Left cardiac atrium (tissue), 4 donors: ENCODE results near the gene GPATCH2. TPM values are rescaled to one million over a fixed set of nuclear protein-coding genes. Genes with fewer than 3 reads are reported as not detected.
"Not testable (repeated sequence)": the region's sequence is repeated elsewhere in the genome, so short reads cannot be mapped to it uniquely, and the experiment has no call there.

Source experiments
- ATAC-seq, 2 donors: fragments of 200-7000 bp; cut with Tn5 transposase; one replicate each; pipeline ENCODE4 v1.9.1; 2020; ENCODE audit warnings: mild to moderate bottlenecking in 2 of 2, moderate library complexity in 2 of 2
- DNase-seq: peaks from one replicate; pipeline ENCODE4 v3.0.0-alpha.2; 2020
- intact Hi-C, 2 donors: fragments of 100-400 bp; cut with DNase I; formaldehyde crosslinking; loops; one replicate each; pipeline versions ENCODE4 v1.14.1 to v1.15.1; 2022 to 2023
- total RNA-seq, 2 donors: library from RNA; stranded (reverse); fragmentation: NEBNext Ultra II Directional; extraction: Animal tissue kit (Norgen Biotek cat#: 25700); gene quantifications; one replicate each; pipeline ENCODE4 v1.2.1, GENCODE V29; 2021
- donor health status: DM: no; HTN: yes; CAD: no.
- donor health status: DM: no; HTN: yes; CAD: no; lungs with severe emphysema.
- donor health status: DM: yes; HTN: yes; CAD: no.
- donor health status: Dilated cardiomyopathy.

GPATCH2 gene
- total RNA-seq, 2 donors from 2014 or later = 8.0 to 10.8 TPM

DNA sequence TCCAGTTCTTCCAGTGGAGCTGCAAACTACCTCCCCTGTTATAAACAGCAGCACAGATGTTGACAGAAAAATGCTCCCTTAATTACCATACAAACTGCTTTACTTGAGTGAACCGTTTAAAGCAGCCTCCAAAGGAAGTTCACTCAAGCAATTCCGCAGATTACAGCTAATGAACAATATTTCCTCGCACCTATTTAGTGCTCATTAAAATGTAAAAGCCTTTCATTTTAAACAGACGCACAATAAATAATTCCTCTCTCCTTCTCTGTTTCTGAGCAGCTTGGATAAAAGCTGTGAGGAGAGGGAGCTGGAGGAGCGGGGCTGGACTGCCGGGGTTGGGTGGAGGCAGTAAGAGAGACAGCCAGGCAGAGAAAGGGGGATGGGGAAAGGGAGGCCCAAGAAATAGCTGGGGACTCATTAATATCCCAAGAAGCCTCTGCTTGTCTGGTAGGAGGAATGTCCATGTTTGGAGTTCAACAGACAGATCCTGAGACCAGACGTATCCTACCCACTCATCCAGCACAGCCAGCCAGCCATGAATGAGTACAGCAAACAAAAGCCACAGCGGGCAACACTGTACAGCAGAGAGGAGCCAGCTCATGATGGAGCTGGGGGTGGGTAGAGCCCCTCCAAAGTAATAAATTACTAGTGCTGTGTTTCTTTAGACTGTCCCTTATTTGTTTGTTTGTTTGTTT, 227.7 kb downstream of the GPATCH2 start:
- intact Hi-C loops = no loop called here
- DNase-seq (no peak), ATAC-seq (no peak)

DNA sequence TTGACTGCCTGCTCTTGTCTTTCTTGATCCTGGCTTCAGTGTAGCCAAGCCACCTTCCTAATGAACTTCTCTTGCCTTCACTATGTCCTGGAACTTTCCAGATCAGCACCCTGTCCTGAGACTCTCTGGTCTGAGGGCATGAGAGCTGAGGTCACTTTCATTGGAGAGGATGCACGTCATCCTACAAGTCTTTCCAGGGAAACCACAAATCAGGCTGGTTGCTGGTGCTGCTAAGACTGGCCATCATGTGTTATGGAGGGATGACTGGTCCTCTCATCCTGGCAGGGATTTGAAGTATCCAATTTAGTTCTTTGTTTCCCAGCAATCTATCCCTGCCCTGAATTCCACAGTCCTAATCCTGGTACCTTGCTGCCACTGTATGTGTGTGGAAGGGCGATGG, 228.6 kb downstream of the GPATCH2 start:
- intact Hi-C loops = no loop called here
- DNase-seq (no peak), ATAC-seq (no peak)

DNA sequence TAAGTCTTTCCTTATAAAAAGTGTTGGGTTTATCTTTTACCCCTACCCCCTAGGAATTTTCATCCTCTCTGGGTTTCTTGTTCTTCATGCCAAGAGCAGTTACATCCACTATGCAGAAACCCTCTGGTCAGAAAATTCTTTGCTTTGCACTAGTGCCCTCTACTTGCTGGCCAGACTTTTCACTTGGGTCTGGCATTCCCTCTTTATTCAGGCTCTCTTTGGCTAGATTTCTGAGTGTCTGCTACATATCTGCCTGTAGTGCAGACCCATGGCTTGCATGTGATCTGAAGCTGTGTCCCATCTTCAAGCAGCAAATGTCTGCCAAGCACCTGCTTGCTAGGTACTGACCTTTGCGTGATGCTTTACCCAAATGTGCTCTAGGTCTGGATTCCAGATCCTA, 237.0 kb downstream of the GPATCH2 start:
- DNase-seq (no peak), ATAC-seq (peak; percentile 35 to 71)
- intact Hi-C loops = no loop called here

DNA sequence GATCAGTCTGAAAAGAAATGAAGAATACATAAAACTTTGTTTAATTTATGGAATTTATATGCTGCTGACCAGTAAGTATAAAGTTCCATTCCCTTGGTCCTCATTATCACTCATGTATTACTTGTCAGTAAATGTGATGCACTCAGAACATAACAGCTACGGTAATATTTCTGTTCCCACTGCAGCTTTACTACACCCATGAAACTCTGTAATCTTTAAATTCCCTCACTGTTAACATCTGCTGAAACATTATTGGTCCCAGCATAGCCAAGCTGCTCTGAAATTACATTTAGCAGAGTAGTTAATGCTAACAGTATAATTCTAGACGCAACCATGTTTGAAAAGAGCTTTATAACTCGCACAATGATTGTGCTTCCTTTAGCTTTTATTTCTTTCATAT, 238.4 kb downstream of the GPATCH2 start:
- intact Hi-C loops = no loop called here
- no peak for ATAC-seq
- DNase-seq = no peak

DNA sequence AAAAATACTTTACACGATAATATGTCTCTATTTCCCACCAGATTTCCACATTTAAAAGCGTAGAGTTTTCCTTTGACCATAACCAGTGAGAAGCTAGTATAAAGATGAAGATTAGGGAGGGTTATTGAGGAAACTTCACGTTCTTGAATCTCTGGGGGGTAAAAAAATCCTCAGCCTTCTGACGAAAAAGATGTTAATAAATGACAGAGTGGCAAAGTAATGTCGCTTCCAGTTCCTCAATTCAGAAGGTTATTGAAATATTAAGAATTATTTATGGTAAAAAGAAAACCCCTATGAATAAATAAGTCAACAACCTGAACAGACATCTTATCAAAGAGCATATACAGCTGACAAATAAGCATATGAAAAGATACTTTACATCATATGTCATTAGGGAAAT, 241.0 kb downstream of the GPATCH2 start:
- DNase-seq = no peak
- intact Hi-C loops = no loop called here
- no peak for ATAC-seq

DNA sequence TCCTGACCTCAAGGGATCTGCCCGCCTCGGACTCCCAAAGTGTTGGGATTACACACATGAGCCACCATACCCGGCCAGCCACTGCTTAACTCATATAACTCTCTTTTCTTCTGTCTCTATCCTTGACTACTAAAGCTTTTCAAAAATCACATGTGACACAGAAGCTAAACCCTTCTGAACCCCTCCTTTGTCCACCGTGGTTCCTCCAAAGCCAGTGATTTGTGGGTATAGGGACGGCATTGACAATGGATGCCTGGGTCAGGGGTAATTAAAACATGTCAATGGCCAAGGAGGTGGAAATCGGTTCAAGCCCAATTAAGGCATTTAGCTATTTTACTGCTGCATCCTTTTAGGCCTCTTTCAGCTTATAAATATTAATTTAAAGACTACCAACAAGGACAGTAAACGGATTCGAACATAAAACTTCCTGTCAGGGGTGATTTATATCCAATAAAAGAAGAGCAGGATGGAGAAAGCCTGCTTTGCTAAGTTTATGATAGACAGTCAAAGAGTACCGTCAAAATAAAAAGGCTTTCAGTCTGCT, 242.3 kb downstream of the GPATCH2 start:
- intact Hi-C loops = no loop called here
- DNase-seq (no peak), ATAC-seq (no peak)

DNA sequence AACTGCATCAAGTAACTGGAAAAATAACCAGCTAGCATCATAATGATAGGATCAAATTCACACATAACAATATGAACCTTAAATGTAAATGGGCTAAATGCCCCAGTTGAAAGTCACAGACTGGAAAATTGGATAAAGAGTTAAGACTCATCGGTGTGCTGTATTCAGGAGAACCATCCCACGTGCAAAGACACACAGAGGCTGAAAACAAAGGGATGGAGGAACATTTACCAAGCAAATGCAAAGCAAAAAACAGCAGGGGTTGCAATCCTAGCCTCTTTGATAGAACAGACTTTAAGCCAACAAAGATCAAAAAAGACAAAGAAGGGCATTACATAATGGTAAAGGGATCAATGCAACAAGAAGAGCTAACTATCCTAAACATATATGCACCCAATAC, 249.1 kb downstream of the GPATCH2 start:
- ATAC-seq, intact Hi-C loops, DNase-seq: not testable (repeated sequence)

DNA sequence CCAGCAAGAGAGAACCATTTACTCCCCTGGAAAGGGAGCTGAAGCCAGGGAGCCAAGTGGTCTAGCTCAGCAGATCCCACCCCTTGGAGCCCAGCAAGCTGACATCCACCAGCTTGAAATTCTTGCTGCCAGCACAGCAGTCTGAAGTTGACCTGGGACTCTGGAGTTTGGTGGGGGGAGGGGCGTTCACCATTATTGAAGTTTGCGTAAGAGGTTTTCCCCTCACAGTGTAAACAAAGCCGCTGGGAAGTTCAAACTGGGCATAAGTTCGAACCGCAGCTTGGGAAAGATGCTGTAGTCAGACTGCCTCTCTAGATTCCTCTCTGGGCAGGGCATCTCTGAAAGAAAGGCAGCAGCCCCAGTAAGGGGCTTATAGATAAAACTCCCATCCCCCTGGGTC, 251.1 kb downstream of the GPATCH2 start:
- intact Hi-C loops = not testable (repeated sequence)

DNA sequence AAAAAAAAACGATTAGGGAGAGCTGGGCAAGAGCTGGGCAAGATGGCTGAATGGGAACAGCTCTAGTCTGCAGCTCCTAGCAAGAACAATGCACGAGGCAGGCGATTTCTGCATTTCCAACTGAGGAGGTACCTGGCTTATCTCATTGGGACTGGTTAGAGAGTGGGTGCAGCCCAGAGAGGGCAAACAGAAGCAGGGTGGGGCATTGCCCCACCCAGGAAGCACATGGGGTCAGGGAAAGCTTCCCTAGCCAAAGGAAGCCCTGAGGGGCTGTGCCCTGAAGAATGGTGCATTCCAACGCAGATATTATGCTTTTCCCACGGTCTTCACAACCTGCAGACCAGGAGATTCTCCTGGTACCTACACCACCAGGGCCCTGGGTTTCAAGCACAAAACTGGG, 251.6 kb downstream of the GPATCH2 start:
- no peak for DNase-seq
- intact Hi-C loops = no loop called here
- ATAC-seq = no peak

More for the DNA sequence above, 251.1 kb downstream of the GPATCH2 start:
- ATAC-seq, DNase-seq: not testable (repeated sequence)

Other genes with a start within 250 kb of the GPATCH2 start
- 1 to 10 TPM; 1.2 to 1.8 TPM for gene SPATA17, start 254 bp upstream of the GPATCH2 start, total RNA-seq